HL-60/S4 (cell line): Measurements from ENCODE around the gene RAET1L.
"Not testable (repeated sequence)": the region's sequence is repeated elsewhere in the genome, so short reads cannot be mapped to it uniquely, and the experiment has no call there.

Experiments
- in situ Hi-C: fragments of 300-500 bp; cut with MboI; formaldehyde crosslinking; loops from 2 replicates; pipeline ENCODE4 v1.14.3; 2022; ENCODE audit warnings: low sequenced_read_pairs

The RAET1L gene

GRCh38 chr6:150048099-150048498 is 22.8 kb upstream of the RAET1L start:
- in situ Hi-C loops: no loop called here

- in situ Hi-C loops: no loop called here
Observed at GRCh38 chr6:150046943-150047342, 21.6 kb upstream of the RAET1L start.

- in situ Hi-C loops: no loop called here
Observed at GRCh38 chr6:150044621-150045145, 19.4 kb upstream of the RAET1L start.

GRCh38 chr6:150043501-150044412 is 18.4 kb upstream of the RAET1L start:
- in situ Hi-C loops: no loop called here

- in situ Hi-C loops: no loop called here
Observed at GRCh38 chr6:150043096-150043495, 17.8 kb upstream of the RAET1L start.

- in situ Hi-C loops: no loop called here
Observed at GRCh38 chr6:150038202-150039062, 13.1 kb upstream of the RAET1L start.

- in situ Hi-C loops: no loop called here
Observed at GRCh38 chr6:150037526-150038201, 12.3 kb upstream of the RAET1L start.

GRCh38 chr6:150036081-150036480 is 10.7 kb upstream of the RAET1L start:
- in situ Hi-C loops: no loop called here

- in situ Hi-C loops: no loop called here
Observed at GRCh38 chr6:150033207-150033771, 8.0 kb upstream of the RAET1L start.

- in situ Hi-C loops: no loop called here
Observed at GRCh38 chr6:150032598-150032997, 7.3 kb upstream of the RAET1L start.

- in situ Hi-C loops: no loop called here
Observed at GRCh38 chr6:150030611-150031010, 5.3 kb upstream of the RAET1L start.

GRCh38 chr6:150029749-150030148 is 4.4 kb upstream of the RAET1L start:
- in situ Hi-C loops: no loop called here

- in situ Hi-C loops: no loop called here
Observed at GRCh38 chr6:150029276-150029675, 3.9 kb upstream of the RAET1L start.

GRCh38 chr6:150028799-150029198 is 3.5 kb upstream of the RAET1L start:
- in situ Hi-C loops: no loop called here

- in situ Hi-C loops: no loop called here
Observed at GRCh38 chr6:150027806-150028565, 2.7 kb upstream of the RAET1L start.

GRCh38 chr6:150026976-150027805 is 1.9 kb upstream of the RAET1L start:
- in situ Hi-C loops: no loop called here

- in situ Hi-C loops: no loop called here
Observed at GRCh38 chr6:150024646-150025155, 631 bp downstream of the RAET1L start.

- in situ Hi-C loops: not testable (repeated sequence)
Observed at GRCh38 chr6:150024021-150024420, 1.3 kb downstream of the RAET1L start.

- in situ Hi-C loops: not testable (repeated sequence)
Observed at GRCh38 chr6:150021870-150022269, 3.5 kb downstream of the RAET1L start.
